H1 (cell line): ENCODE data around the gene CLEC14A. TPM values are rescaled to one million over a fixed set of nuclear protein-coding genes. Genes with fewer than 3 reads are reported as not detected.

Experiments
- CTCF ChIA-PET: fragments of 300-600 bp; sonication (Branson Sonifier 250); formaldehyde crosslinking; loops from one replicate; lab custom pipeline; 2021; ENCODE audit not compliant: partially characterized antibody; lab: Charles Lee
- POLR2A ChIA-PET: fragments of 300-600 bp; sonication (Branson Sonifier 250); formaldehyde crosslinking; loops from one replicate; lab custom pipeline; 2021; ENCODE audit warnings: inconsistent platforms; ENCODE audit not compliant: partially characterized antibody; lab: Charles Lee
- DNase-seq, 2 experiments: peaks; one replicate each; pipeline versions ENCODE4 v3.0.0 to v3.0.0-alpha.2; 2010 to 2022; ENCODE audit warnings: low spot score in 2 of 2, low read depth in 1 of 2, mixed read lengths in 1 of 2
- FAIRE-seq: peaks from 2 replicates; lab custom pipeline; 2011; peaks lifted over from hg19 to GRCh38; lab: Jason Lieb, UNC
- H2AFZ ChIP-seq: 2 replicates; pipeline ENCODE4 v1.8.1; 2012; ENCODE audit warnings: low read length, inconsistent platforms
- H2AK5ac ChIP-seq: 2 replicates; pipeline ENCODE4 v1.6.1; 2013; ENCODE audit warnings: low read depth, low read length
- H2BK120ac ChIP-seq: replicated peaks from 2 replicates; pipeline ENCODE3; 2013; ENCODE audit warnings: low read depth, low read length, inconsistent platforms
- H2BK12ac ChIP-seq: 2 replicates; pipeline ENCODE4 v1.6.1; 2013; ENCODE audit warnings: low read depth, low read length
- H2BK15ac ChIP-seq: 2 replicates; pipeline ENCODE4 v1.6.1; 2013; ENCODE audit warnings: low read length
- H2BK20ac ChIP-seq: 2 replicates; pipeline ENCODE4 v1.6.1; 2013; ENCODE audit warnings: low read length
- H2BK5ac ChIP-seq: 2 replicates; pipeline ENCODE4 v1.6.1; 2013; ENCODE audit warnings: low read depth, low read length
- H3K14ac ChIP-seq: 2 replicates; pipeline ENCODE4 v1.6.1; 2013; ENCODE audit warnings: inconsistent platforms; ENCODE audit not compliant: insufficient read length
- H3K18ac ChIP-seq: 2 replicates; pipeline ENCODE4 v1.6.1; 2013; ENCODE audit warnings: low read length; ENCODE audit errors: extremely low read depth
- H3K23ac ChIP-seq: 2 replicates; pipeline ENCODE4 v1.6.1; 2013; ENCODE audit warnings: inconsistent platforms; ENCODE audit not compliant: insufficient read length
- H3K23me2 ChIP-seq: 2 replicates; pipeline ENCODE4 v1.6.1; 2013; ENCODE audit warnings: low read depth, low read length
- H3K27ac ChIP-seq: 2 replicates; pipeline ENCODE4 v1.6.1; 2011; ENCODE audit warnings: low read depth, low read length, inconsistent platforms
- H3K27me3 ChIP-seq, 4 experiments: replicated peaks in 1 of 4; 1 replicate in 1 of 4; 2 replicates in 3 of 4; pipeline versions ENCODE4 v1.6.1 to v1.8.1; 2011 to 2013; ENCODE audit warnings: low read length in 3 of 4, mild to moderate bottlenecking in 3 of 4, inconsistent platforms in 2 of 4, mixed read lengths in 2 of 4, moderate library complexity in 1 of 4; ENCODE audit not compliant: control insufficient read depth in 3 of 4, insufficient read depth in 3 of 4; ENCODE audit errors: extremely low read depth in 1 of 4
- H3K36me3 ChIP-seq, 4 experiments: 2 replicates each; pipeline versions ENCODE4 v1.6.1 to v1.8.1; 2011 to 2013; ENCODE audit warnings: mild to moderate bottlenecking in 4 of 4, low read length in 3 of 4, moderate library complexity in 2 of 4, control low read depth in 1 of 4, inconsistent platforms in 1 of 4; ENCODE audit not compliant: insufficient read depth in 4 of 4, control insufficient read depth in 2 of 4
- H3K4ac ChIP-seq: replicated peaks from 2 replicates; pipeline ENCODE3; 2013; ENCODE audit warnings: low read length, low read depth, mixed read lengths, inconsistent platforms; ENCODE audit not compliant: insufficient read length
- H3K4me1 ChIP-seq, 4 experiments: replicated peaks in 1 of 4; 1 replicate in 1 of 4; 2 replicates in 3 of 4; pipeline versions ENCODE4 v1.6.1 to v1.8.1; 2011 to 2013; ENCODE audit warnings: low read length in 3 of 4, inconsistent platforms in 2 of 4, mixed read lengths in 1 of 4; ENCODE audit not compliant: insufficient read depth in 4 of 4, control insufficient read depth in 3 of 4
- H3K4me2 ChIP-seq, 2 experiments: 2 replicates each; pipeline versions ENCODE4 v1.6.1 to v1.8.1; 2011 to 2013; ENCODE audit warnings: low read depth in 2 of 2, low read length in 2 of 2, control low read depth in 1 of 2, inconsistent platforms in 1 of 2, mild to moderate bottlenecking in 1 of 2; ENCODE audit not compliant: insufficient read depth in 1 of 2
- H3K4me3 ChIP-seq, 4 experiments: fragments of 200-600, 300-600 bp in 1 of 4; sonication (generic), shearing (Covaris generic), sonication (Bioruptor Twin) in 1 of 4; 2 replicates each; pipeline versions ENCODE4 v1.5.1 to v1.8.1; 2011 to 2016; ENCODE audit warnings: low read length in 4 of 4, low read depth in 3 of 4, control low read depth in 2 of 4, inconsistent platforms in 2 of 4, mild to moderate bottlenecking in 2 of 4, mixed read lengths in 1 of 4, moderate library complexity in 1 of 4; ENCODE audit not compliant: insufficient read depth in 2 of 4; ENCODE audit errors: extremely low read depth in 1 of 4
- H3K56ac ChIP-seq: replicated peaks from 2 replicates; pipeline ENCODE3; 2013; ENCODE audit warnings: low read depth, mild to moderate bottlenecking, mixed read lengths, low read length, inconsistent platforms; ENCODE audit not compliant: insufficient read length
- H3K79me1 ChIP-seq: 2 replicates; pipeline ENCODE4 v1.6.1; 2013; ENCODE audit warnings: low read depth, low read length, control low read depth
- H3K79me2 ChIP-seq, 2 experiments: 2 replicates each; pipeline versions ENCODE4 v1.6.1 to v1.8.1; 2012 to 2013; ENCODE audit warnings: low read length in 2 of 2, mild to moderate bottlenecking in 2 of 2, inconsistent platforms in 1 of 2; ENCODE audit not compliant: insufficient read depth in 2 of 2, control insufficient read depth in 1 of 2
- H3K9ac ChIP-seq, 4 experiments: replicated peaks in 1 of 4; 1 replicate in 1 of 4; 2 replicates in 3 of 4; pipeline versions ENCODE4 v1.6.1 to v1.8.1; 2011 to 2013; ENCODE audit warnings: low read depth in 3 of 4, low read length in 3 of 4, control low read depth in 2 of 4, mild to moderate bottlenecking in 2 of 4, moderate library complexity in 2 of 4, inconsistent platforms in 1 of 4; ENCODE audit errors: extremely low read depth in 1 of 4
- H3K9me3 ChIP-seq, 2 experiments: 2 replicates each; pipeline versions ENCODE4 v1.6.1 to v1.8.1; 2012 to 2013; ENCODE audit warnings: mild to moderate bottlenecking in 2 of 2, moderate library complexity in 2 of 2, control low read depth in 1 of 2, inconsistent platforms in 1 of 2, low read depth in 1 of 2, low read length in 1 of 2, mixed read lengths in 1 of 2; ENCODE audit not compliant: insufficient read depth in 2 of 2
- H4K20me1 ChIP-seq, 2 experiments: replicated peaks in 1 of 2; 2 replicates each; pipeline versions ENCODE3 to v1.8.1; 2011 to 2013; ENCODE audit warnings: inconsistent platforms in 2 of 2, low read length in 2 of 2, mild to moderate bottlenecking in 1 of 2; ENCODE audit not compliant: insufficient read depth in 2 of 2, control insufficient read depth in 1 of 2
- H4K5ac ChIP-seq: 2 replicates; pipeline ENCODE4 v1.6.1; 2013; ENCODE audit warnings: low read length, low read depth, mixed read lengths, inconsistent platforms; ENCODE audit not compliant: insufficient read length
- H4K8ac ChIP-seq: 2 replicates; pipeline ENCODE4 v1.8.0; 2013; ENCODE audit warnings: mild to moderate bottlenecking, moderate library complexity, low read length, inconsistent platforms; ENCODE audit not compliant: insufficient read depth; ENCODE audit errors: extremely low read depth
- H4K91ac ChIP-seq: replicated peaks from 2 replicates; pipeline ENCODE3; 2013; ENCODE audit warnings: low read length, mixed read lengths, inconsistent platforms; ENCODE audit not compliant: insufficient read length
- CBX5 ChIP-seq: fragments of 300-800, 300-1000 bp; sonication (generic); IDR thresholded peaks from 2 replicates; pipeline ENCODE4 v1.7.1; 2016; ENCODE audit warnings: antibody characterized with exemption, low read length, low read depth
- CTBP2 ChIP-seq: IDR thresholded peaks from 2 replicates; pipeline ENCODE4 v1.7.0; 2011; ENCODE audit warnings: borderline replicate concordance, mild to moderate bottlenecking, moderate library complexity, mixed read lengths, low read length; ENCODE audit not compliant: insufficient read depth, insufficient read length
- PHF8 ChIP-seq: fragments of 200-600 bp; sonication (generic); conservative IDR thresholded peaks from 2 replicates; pipeline ENCODE4 v1.7.1; 2012; ENCODE audit warnings: low read depth, mild to moderate bottlenecking, inconsistent platforms, low read length, moderate library complexity
- POLR2A ChIP-seq, 2 experiments: IDR thresholded peaks; 1 replicate in 1 of 2; 2 replicates in 1 of 2; pipeline ENCODE4 v1.6.1; 2011; ENCODE audit warnings: low read depth in 2 of 2, low read length in 2 of 2, mild to moderate bottlenecking in 2 of 2; ENCODE audit errors: control extremely low read depth in 1 of 2
- RAD21 ChIP-seq, 2 experiments: IDR thresholded peaks in 1 of 2; conservative IDR thresholded peaks in 1 of 2; 2 replicates each; pipeline ENCODE4 v1.6.1; 2011; ENCODE audit warnings: low read depth in 2 of 2, low read length in 2 of 2, improper control_type of control experiment in 1 of 2, inconsistent platforms in 1 of 2, mild to moderate bottlenecking in 1 of 2, moderate library complexity in 1 of 2
- RBBP5 ChIP-seq: IDR thresholded peaks from 2 replicates; pipeline ENCODE4 v1.7.1; 2012; ENCODE audit warnings: low read depth, mild to moderate bottlenecking, inconsistent platforms, low read length, moderate library complexity, borderline replicate concordance
- RFX5 ChIP-seq: IDR thresholded peaks from 2 replicates; pipeline ENCODE4 v1.6.1; 2011; ENCODE audit warnings: low read depth, low read length, improper control_type of control experiment, borderline replicate concordance
- SIX5 ChIP-seq: IDR thresholded peaks from 2 replicates; pipeline ENCODE4 v1.6.1; 2011; ENCODE audit warnings: mild to moderate bottlenecking, low read depth, low read length
- SP1 ChIP-seq: IDR thresholded peaks from 2 replicates; pipeline ENCODE4 v1.6.1; 2011; ENCODE audit warnings: low read depth, low read length
- SP4 ChIP-seq: IDR thresholded peaks from 2 replicates; pipeline ENCODE4 v1.6.1; 2012; ENCODE audit warnings: low read length, inconsistent platforms
- SUZ12 ChIP-seq: fragments of 200-600 bp; sonication (generic); IDR thresholded peaks from 2 replicates; pipeline ENCODE4 v1.6.1; 2012; ENCODE audit warnings: mild to moderate bottlenecking, inconsistent platforms, low read length, moderate library complexity, mixed read lengths
- TBP ChIP-seq: IDR thresholded peaks from 2 replicates; pipeline ENCODE4 v1.6.1; 2011; ENCODE audit warnings: low read depth, low read length, improper control_type of control experiment
- USF2 ChIP-seq: IDR thresholded peaks from 2 replicates; pipeline ENCODE4 v1.6.1; 2011; ENCODE audit warnings: low read length, improper control_type of control experiment
- YY1 ChIP-seq: IDR thresholded peaks from 2 replicates; pipeline ENCODE4 v1.6.1; 2011; ENCODE audit warnings: low read depth, mild to moderate bottlenecking, low read length
- WGBS, 2 experiments: shearing (Covaris generic) in 1 of 2; methylation state at CpG; one replicate each; pipeline versions ENCODE4 v1.1.6 to v1.1.7; 2013 to 2015; ENCODE audit warnings: low lambda C conversion rate in 2 of 2, mixed read lengths in 2 of 2, inconsistent platforms in 1 of 2, low coverage in 1 of 2, missing lambda C conversion rate in 1 of 2; ENCODE audit not compliant: insufficient replicate concordance in 2 of 2, insufficient coverage in 1 of 2, insufficient read length in 1 of 2; ENCODE audit errors: extremely low coverage in 1 of 2, missing lambda C conversion rate in 1 of 2; 5-methylcytosine and 5-hydroxymethylcytosine counted together
- polyA plus RNA-seq, 7 experiments: library from polyadenylated mRNA; depleted of rRNA in 3 of 7; stranded (reverse) in 5 of 7; unstranded in 2 of 7; fragments of >200 nt in 5 of 7; fragments of 200-250 nt in 2 of 7; gene quantifications; 1 replicate in 5 of 7; 2 replicates in 1 of 7; 4 replicates in 1 of 7; pipeline versions ENCODE4 v1.2.1 to v1.2.3, GENCODE V29; 2011 to 2013; ENCODE audit warnings: missing spikeins in 2 of 7, mixed read lengths in 2 of 7
- total RNA-seq: library from RNA; stranded (reverse); fragmentation: NEBNext Ultra II Directional; extraction: Animal tissue kit (Norgen Biotek cat#: 25700); gene quantifications from 2 replicates; pipeline ENCODE4 v1.2.1, GENCODE V29; 2021

The CLEC14A gene
- total and polyA plus RNA-seq, 2 of the 8 experiments (the other 6 are each of a cell fraction or from before 2014, with no cell fraction given): 0.09 to 0.13 TPM

GRCh38 chr14:38226366-38226765 is 29.5 kb downstream of the CLEC14A start:
- Histone ChIP-seq H3K79me2 (no peaks in the 10 kb centered on the region), H3K18ac (no peak overlapping the region), H3K27me3 (peaks cover 0 to 3% (median under 1%) of the 10 kb centered on the region in 4 experiments; a peak in 2 of 7 replicates), H2BK120ac (no peak overlapping the region), H3K4me1 (no peaks in the 10 kb centered on the region; a peak in 1 of 7 replicates), H3K9me3 (no peaks in the 10 kb centered on the region), H3K9ac (no peak overlapping the region), H4K91ac (no peak overlapping the region), H3K36me3 (no peaks in the 10 kb centered on the region), H3K79me1 (no peaks in the 10 kb centered on the region), H2BK12ac (no peak overlapping the region), H2BK15ac (peak overlapping the region; percentile 89), H2BK5ac (no peak overlapping the region; the same call in 1 of the 2 replicates), H3K4ac (no peak overlapping the region), H2AK5ac (no peak overlapping the region), H3K23me2 (no peaks in the 10 kb centered on the region), H3K27ac (no peak overlapping the region), H2AFZ (no peak overlapping the region), H3K4me3 (no peak overlapping the region), H2BK20ac (peak overlapping the region; percentile 63; the same call in 1 of the 2 replicates), H3K14ac (no peak overlapping the region), H4K5ac (no peak overlapping the region), H4K8ac (no peak overlapping the region), H3K56ac (no peak overlapping the region), H3K4me2 (no peak overlapping the region), H3K23ac (no peak overlapping the region), H4K20me1 (no peaks in the 10 kb centered on the region)
- DNase-seq (no peak), FAIRE-seq (no peak)
- WGBS, 2 experiments: 83% methylated on average over 3 of the region's 3 CpGs; no CpG with 5 or more reads in 1 of the 2 experiments
- POLR2A ChIA-PET: no interaction called here
- CTCF ChIA-PET: no interaction called here
- TF ChIP-seq TBP (no peak), CTBP2 (no peak), SP4 (no peak), YY1 (no peak), RAD21 (IDR thresholded peaks at IDR 0.05 in 1 of 2, conservative IDR thresholded peaks at IDR 0.05 in 1 of 2; ENCODE audit: low read depth in 2 of 2, low read length in 2 of 2) (no peak), SP1 (no peak), SUZ12 (no peak), RFX5 (no peak), RBBP5 (no peak), POLR2A (IDR thresholded peaks at IDR 0.05; ENCODE audit: control extremely low read depth in 1 of 2, low read depth in 2 of 2, low read length in 2 of 2) (no peak), CBX5 (no peak), PHF8 (no peak), SIX5 (no peak), USF2 (no peak)
